ENCODE data around the gene RETREG3.

- TF ChIP-seq CTCF (IDR thresholded peaks at IDR 0.05) (no peak), POLR2A (IDR thresholded peaks at IDR 0.05) (no peak), POLR2AphosphoS5 (IDR thresholded peaks at IDR 0.05) (no peak)
These were observed 45.2 kb downstream of the RETREG3 start for GRCh38 chr17:42563950-42564349.
